Measurements from ENCODE around the gene PAFAH1B2. TPM values are rescaled to one million over a fixed set of nuclear protein-coding genes. Genes with fewer than 3 reads are reported as not detected.
A peak's percentile ranks its signal among the peaks of the same experiment; 100 is the strongest.

PAFAH1B2 gene
- total and polyA plus RNA-seq, 2 experiments from 2014 or later, result 87.5 to 148 TPM

DNA sequence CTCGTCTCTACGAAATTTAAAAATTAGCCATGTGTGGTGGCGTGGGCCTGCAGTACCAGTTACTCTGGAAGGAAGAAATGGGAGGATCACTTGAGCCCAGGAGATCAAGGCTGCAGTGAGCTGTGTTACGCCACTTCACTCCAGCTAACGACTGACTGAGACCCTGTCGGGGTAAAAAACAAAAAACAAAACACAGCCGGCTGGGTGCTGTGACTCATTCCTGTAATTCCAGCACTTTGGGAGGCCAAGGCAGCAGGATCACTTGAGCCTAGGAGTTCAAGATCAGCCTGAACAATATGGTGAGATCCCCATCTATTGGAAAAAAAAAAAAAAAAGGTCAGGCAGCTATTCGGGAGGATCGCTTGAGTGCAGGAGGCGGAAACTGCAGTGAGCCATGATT, 2.4 kb downstream of the PAFAH1B2 start:
- no peak overlapping the region for H2AFZ ChIP-seq
- peak overlapping the region; percentile 53; the same call in 1 of the 2 replicates for H3K27ac ChIP-seq (ENCODE audit: low read depth)
- H3K4me2 ChIP-seq, result peak overlapping the region; percentile 98
- H3K9me3 Mint-ChIP-seq, result no peaks in the 10 kb centered on the region; the same call in 2 of the 3 replicates
- DNase-seq (ENCODE audit: low spot score), result no peak
- H3K27ac Mint-ChIP-seq, result no peak overlapping the region; the same call in 1 of the 2 replicates
- peaks cover 17% of the 10 kb centered on the region for H3K4me1 ChIP-seq (ENCODE audit: insufficient read depth)
- H3K79me2 ChIP-seq (replicated peaks; ENCODE audit: insufficient read depth), result peaks cover 71% of the 10 kb centered on the region
- TF ChIP-seq EZH2phosphoT487 (IDR thresholded peaks at IDR 0.05; ENCODE audit: unreplicated experiment) (no peak), JUNB (IDR thresholded peaks at IDR 0.05; ENCODE audit: unreplicated experiment) (no peak), ZNF331 (CRISPR knock-in tag; IDR thresholded peaks at IDR 0.05; ENCODE audit: low read depth) (no peak), CREB1 (CRISPR knock-in tag; IDR thresholded peaks at IDR 0.05; ENCODE audit: low read depth) (no peak), STAT1 (IDR thresholded peaks at IDR 0.05; ENCODE audit: unreplicated experiment) (no peak), POLR2AphosphoS5 (IDR thresholded peaks at IDR 0.05; ENCODE audit: low read depth) (no peak), ZNF114 (CRISPR knock-in tag; IDR thresholded peaks at IDR 0.05) (no peak), NANOG (IDR thresholded peaks at IDR 0.05; ENCODE audit: borderline replicate concordance) (no peak), EZH2 (IDR thresholded peaks at IDR 0.05; ENCODE audit: low read depth, unreplicated experiment) (no peak)
- TF ChIP-seq, protein P1, sequence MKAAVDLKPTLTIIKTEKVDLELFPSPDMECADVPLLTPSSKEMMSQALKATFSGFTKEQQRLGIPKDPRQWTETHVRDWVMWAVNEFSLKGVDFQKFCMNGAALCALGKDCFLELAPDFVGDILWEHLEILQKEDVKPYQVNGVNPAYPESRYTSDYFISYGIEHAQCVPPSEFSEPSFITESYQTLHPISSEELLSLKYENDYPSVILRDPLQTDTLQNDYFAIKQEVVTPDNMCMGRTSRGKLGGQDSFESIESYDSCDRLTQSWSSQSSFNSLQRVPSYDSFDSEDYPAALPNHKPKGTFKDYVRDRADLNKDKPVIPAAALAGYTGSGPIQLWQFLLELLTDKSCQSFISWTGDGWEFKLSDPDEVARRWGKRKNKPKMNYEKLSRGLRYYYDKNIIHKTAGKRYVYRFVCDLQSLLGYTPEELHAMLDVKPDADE (IDR thresholded peaks at IDR 0.05), result no peak
- TF ChIP-seq, protein P2, sequence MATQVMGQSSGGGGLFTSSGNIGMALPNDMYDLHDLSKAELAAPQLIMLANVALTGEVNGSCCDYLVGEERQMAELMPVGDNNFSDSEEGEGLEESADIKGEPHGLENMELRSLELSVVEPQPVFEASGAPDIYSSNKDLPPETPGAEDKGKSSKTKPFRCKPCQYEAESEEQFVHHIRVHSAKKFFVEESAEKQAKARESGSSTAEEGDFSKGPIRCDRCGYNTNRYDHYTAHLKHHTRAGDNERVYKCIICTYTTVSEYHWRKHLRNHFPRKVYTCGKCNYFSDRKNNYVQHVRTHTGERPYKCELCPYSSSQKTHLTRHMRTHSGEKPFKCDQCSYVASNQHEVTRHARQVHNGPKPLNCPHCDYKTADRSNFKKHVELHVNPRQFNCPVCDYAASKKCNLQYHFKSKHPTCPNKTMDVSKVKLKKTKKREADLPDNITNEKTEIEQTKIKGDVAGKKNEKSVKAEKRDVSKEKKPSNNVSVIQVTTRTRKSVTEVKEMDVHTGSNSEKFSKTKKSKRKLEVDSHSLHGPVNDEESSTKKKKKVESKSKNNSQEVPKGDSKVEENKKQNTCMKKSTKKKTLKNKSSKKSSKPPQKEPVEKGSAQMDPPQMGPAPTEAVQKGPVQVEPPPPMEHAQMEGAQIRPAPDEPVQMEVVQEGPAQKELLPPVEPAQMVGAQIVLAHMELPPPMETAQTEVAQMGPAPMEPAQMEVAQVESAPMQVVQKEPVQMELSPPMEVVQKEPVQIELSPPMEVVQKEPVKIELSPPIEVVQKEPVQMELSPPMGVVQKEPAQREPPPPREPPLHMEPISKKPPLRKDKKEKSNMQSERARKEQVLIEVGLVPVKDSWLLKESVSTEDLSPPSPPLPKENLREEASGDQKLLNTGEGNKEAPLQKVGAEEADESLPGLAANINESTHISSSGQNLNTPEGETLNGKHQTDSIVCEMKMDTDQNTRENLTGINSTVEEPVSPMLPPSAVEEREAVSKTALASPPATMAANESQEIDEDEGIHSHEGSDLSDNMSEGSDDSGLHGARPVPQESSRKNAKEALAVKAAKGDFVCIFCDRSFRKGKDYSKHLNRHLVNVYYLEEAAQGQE (IDR thresholded peaks at IDR 0.05; ENCODE audit: unreplicated experiment), result no peak
- TF ChIP-seq, protein P3, sequence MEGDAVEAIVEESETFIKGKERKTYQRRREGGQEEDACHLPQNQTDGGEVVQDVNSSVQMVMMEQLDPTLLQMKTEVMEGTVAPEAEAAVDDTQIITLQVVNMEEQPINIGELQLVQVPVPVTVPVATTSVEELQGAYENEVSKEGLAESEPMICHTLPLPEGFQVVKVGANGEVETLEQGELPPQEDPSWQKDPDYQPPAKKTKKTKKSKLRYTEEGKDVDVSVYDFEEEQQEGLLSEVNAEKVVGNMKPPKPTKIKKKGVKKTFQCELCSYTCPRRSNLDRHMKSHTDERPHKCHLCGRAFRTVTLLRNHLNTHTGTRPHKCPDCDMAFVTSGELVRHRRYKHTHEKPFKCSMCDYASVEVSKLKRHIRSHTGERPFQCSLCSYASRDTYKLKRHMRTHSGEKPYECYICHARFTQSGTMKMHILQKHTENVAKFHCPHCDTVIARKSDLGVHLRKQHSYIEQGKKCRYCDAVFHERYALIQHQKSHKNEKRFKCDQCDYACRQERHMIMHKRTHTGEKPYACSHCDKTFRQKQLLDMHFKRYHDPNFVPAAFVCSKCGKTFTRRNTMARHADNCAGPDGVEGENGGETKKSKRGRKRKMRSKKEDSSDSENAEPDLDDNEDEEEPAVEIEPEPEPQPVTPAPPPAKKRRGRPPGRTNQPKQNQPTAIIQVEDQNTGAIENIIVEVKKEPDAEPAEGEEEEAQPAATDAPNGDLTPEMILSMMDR (conservative IDR thresholded peaks at IDR 0.05; ENCODE audit: low read depth in 2 of 2), result no peak
- TF ChIP-seq, protein P4, sequence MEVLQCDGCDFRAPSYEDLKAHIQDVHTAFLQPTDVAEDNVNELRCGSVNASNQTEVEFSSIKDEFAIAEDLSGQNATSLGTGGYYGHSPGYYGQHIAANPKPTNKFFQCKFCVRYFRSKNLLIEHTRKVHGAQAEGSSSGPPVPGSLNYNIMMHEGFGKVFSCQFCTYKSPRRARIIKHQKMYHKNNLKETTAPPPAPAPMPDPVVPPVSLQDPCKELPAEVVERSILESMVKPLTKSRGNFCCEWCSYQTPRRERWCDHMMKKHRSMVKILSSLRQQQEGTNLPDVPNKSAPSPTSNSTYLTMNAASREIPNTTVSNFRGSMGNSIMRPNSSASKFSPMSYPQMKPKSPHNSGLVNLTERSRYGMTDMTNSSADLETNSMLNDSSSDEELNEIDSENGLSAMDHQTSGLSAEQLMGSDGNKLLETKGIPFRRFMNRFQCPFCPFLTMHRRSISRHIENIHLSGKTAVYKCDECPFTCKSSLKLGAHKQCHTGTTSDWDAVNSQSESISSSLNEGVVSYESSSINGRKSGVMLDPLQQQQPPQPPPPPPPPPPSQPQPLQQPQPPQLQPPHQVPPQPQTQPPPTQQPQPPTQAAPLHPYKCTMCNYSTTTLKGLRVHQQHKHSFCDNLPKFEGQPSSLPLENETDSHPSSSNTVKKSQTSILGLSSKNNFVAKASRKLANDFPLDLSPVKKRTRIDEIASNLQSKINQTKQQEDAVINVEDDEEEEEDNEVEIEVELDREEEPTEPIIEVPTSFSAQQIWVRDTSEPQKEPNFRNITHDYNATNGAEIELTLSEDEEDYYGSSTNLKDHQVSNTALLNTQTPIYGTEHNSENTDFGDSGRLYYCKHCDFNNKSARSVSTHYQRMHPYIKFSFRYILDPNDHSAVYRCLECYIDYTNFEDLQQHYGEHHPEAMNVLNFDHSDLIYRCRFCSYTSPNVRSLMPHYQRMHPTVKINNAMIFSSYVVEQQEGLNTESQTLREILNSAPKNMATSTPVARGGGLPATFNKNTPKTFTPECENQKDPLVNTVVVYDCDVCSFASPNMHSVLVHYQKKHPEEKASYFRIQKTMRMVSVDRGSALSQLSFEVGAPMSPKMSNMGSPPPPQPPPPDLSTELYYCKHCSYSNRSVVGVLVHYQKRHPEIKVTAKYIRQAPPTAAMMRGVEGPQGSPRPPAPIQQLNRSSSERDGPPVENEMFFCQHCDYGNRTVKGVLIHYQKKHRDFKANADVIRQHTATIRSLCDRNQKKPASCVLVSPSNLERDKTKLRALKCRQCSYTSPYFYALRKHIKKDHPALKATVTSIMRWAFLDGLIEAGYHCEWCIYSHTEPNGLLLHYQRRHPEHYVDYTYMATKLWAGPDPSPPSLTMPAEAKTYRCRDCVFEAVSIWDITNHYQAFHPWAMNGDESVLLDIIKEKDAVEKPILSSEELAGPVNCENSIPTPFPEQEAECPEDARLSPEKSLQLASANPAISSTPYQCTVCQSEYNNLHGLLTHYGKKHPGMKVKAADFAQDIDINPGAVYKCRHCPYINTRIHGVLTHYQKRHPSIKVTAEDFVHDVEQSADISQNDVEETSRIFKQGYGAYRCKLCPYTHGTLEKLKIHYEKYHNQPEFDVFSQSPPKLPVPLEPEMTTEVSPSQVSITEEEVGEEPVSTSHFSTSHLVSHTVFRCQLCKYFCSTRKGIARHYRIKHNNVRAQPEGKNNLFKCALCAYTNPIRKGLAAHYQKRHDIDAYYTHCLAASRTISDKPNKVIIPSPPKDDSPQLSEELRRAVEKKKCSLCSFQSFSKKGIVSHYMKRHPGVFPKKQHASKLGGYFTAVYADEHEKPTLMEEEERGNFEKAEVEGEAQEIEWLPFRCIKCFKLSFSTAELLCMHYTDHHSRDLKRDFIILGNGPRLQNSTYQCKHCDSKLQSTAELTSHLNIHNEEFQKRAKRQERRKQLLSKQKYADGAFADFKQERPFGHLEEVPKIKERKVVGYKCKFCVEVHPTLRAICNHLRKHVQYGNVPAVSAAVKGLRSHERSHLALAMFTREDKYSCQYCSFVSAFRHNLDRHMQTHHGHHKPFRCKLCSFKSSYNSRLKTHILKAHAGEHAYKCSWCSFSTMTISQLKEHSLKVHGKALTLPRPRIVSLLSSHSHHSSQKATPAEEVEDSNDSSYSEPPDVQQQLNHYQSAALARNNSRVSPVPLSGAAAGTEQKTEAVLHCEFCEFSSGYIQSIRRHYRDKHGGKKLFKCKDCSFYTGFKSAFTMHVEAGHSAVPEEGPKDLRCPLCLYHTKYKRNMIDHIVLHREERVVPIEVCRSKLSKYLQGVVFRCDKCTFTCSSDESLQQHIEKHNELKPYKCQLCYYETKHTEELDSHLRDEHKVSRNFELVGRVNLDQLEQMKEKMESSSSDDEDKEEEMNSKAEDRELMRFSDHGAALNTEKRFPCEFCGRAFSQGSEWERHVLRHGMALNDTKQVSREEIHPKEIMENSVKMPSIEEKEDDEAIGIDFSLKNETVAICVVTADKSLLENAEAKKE (CRISPR knock-in tag; IDR thresholded peaks at IDR 0.05), result no peak
- no peaks in the 10 kb centered on the region for H3K9me2 ChIP-seq (ENCODE audit: insufficient read depth)
- H3K4me3 Mint-ChIP-seq, result peak overlapping the region; percentile 97
- peak overlapping the region; percentile 100; the same call in 1 of the 2 replicates for H3K4me3 ChIP-seq
- peaks cover 28% of the 10 kb centered on the region for H3K4me1 Mint-ChIP-seq
- no peak for ATAC-seq
- H3K36me3 ChIP-seq (ENCODE audit: insufficient read depth), result peaks cover 15% of the 10 kb centered on the region
- H4K20me1 ChIP-seq (replicated peaks; ENCODE audit: insufficient read depth), result peaks cover 63% of the 10 kb centered on the region
- peaks cover 11% of the 10 kb centered on the region; the same call in 1 of the 2 replicates for H3F3A ChIP-seq (replicated peaks; ENCODE audit: low read depth)
- H3K27me3 Mint-ChIP-seq (ENCODE audit: insufficient read depth, low read depth, poor library complexity), result peaks cover 15% of the 10 kb centered on the region
- H3K27me3 ChIP-seq (ENCODE audit: insufficient read depth), result no peaks in the 10 kb centered on the region
- peaks cover 60% of the 10 kb centered on the region for H3K36me3 Mint-ChIP-seq (ENCODE audit: low read depth)

Measured in GM23338 (cell line).